ENCODE data around the gene NPHP3. TPM values are rescaled to one million over a fixed set of nuclear protein-coding genes. Genes with fewer than 3 reads are reported as not detected.

NPHP3 gene
- polyA plus RNA-seq, 1 donor from 2014 or later: 9.0 TPM

- H3K9ac ChIP-seq (ENCODE audit: low read length): peak overlapping the region; percentile 88
- no peaks in the 10 kb centered on the region for H3K36me3 ChIP-seq (ENCODE audit: insufficient read depth, low read length)
- H3K79me2 ChIP-seq (replicated peaks; ENCODE audit: insufficient read depth, low read length): peaks cover 33% of the 10 kb centered on the region
- H3K4me3 ChIP-seq (ENCODE audit: low read length): peak overlapping the region; percentile 90
- no peak overlapping the region for H3K27ac ChIP-seq (ENCODE audit: low read length)
- no peaks in the 10 kb centered on the region for H3F3A ChIP-seq (ENCODE audit: insufficient read depth, low read length, poor library complexity, severe bottlenecking)
- no peaks in the 10 kb centered on the region for H4K20me1 ChIP-seq (ENCODE audit: insufficient read depth)
- H2AFZ ChIP-seq (ENCODE audit: low read depth, low read length): no peak overlapping the region
- TF ChIP-seq SMC3 (conservative IDR thresholded peaks at IDR 0.05; ENCODE audit: poor library complexity): no peak
- no peak for TF ChIP-seq REST (IDR thresholded peaks at IDR 0.05; ENCODE audit: borderline replicate concordance)
- no peak for TF ChIP-seq CTCF (IDR thresholded peaks at IDR 0.05; ENCODE audit: poor library complexity, severe bottlenecking)
- TF ChIP-seq TAF1 (IDR thresholded peaks at IDR 0.05; ENCODE audit: low read depth): no peak
- no peak for TF ChIP-seq MXI1 (conservative IDR thresholded peaks at IDR 0.05; ENCODE audit: poor library complexity, severe bottlenecking)
- TF ChIP-seq EP300 (conservative IDR thresholded peaks at IDR 0.05; ENCODE audit: poor library complexity, severe bottlenecking): no peak
- no peak for TF ChIP-seq EZH2 (IDR thresholded peaks at IDR 0.05; ENCODE audit: borderline replicate concordance, insufficient read depth, low read length, poor library complexity, severe bottlenecking)
- TF ChIP-seq POLR2AphosphoS5 (IDR thresholded peaks at IDR 0.05): no peak
- no peak for TF ChIP-seq RAD21 (conservative IDR thresholded peaks at IDR 0.05)
- no peaks in the 10 kb centered on the region for H3K27me3 ChIP-seq (ENCODE audit: insufficient read depth, low read depth, low read length)
- H3K9me3 ChIP-seq (ENCODE audit: low read length): no peaks in the 10 kb centered on the region
- no peaks in the 10 kb centered on the region for H3K9me2 ChIP-seq (ENCODE audit: insufficient read depth, low read length)
- H3K4me2 ChIP-seq (ENCODE audit: low read length): peak overlapping the region; percentile 82
These were observed 61.1 kb downstream of the NPHP3 start for GRCh38 chr3:132661101-132661500.

GRCh38 chr3:132660811-132661070 is 61.5 kb downstream of the NPHP3 start:
- Histone ChIP-seq H3K79me2 (replicated peaks; ENCODE audit: insufficient read depth, low read length) (peaks cover 33% of the 10 kb centered on the region), H3K4me3 (ENCODE audit: low read length) (peak overlapping the region; percentile 90), H3K36me3 (ENCODE audit: insufficient read depth, low read length) (no peaks in the 10 kb centered on the region), H3K9me2 (ENCODE audit: insufficient read depth, low read length) (no peaks in the 10 kb centered on the region), H3K9ac (ENCODE audit: low read length) (peak overlapping the region; percentile 88), H3F3A (ENCODE audit: insufficient read depth, low read length, poor library complexity, severe bottlenecking) (no peaks in the 10 kb centered on the region), H3K27ac (ENCODE audit: low read length) (peak overlapping the region; percentile 77), H3K27me3 (ENCODE audit: insufficient read depth, low read depth, low read length) (no peaks in the 10 kb centered on the region), H2AFZ (ENCODE audit: low read depth, low read length) (peak overlapping the region; percentile 91), H3K9me3 (ENCODE audit: low read length) (no peaks in the 10 kb centered on the region), H3K4me2 (ENCODE audit: low read length) (peak overlapping the region; percentile 82), H4K20me1 (ENCODE audit: insufficient read depth) (no peaks in the 10 kb centered on the region)
- TF ChIP-seq RAD21 (conservative IDR thresholded peaks at IDR 0.05) (no peak), EP300 (conservative IDR thresholded peaks at IDR 0.05; ENCODE audit: poor library complexity, severe bottlenecking) (no peak), MXI1 (conservative IDR thresholded peaks at IDR 0.05; ENCODE audit: poor library complexity, severe bottlenecking) (no peak), SMC3 (conservative IDR thresholded peaks at IDR 0.05; ENCODE audit: poor library complexity) (no peak), REST (IDR thresholded peaks at IDR 0.05; ENCODE audit: borderline replicate concordance) (no peak), EZH2 (IDR thresholded peaks at IDR 0.05; ENCODE audit: borderline replicate concordance, insufficient read depth, low read length, poor library complexity, severe bottlenecking) (no peak), CTCF (IDR thresholded peaks at IDR 0.05; ENCODE audit: poor library complexity, severe bottlenecking) (no peak), POLR2AphosphoS5 (IDR thresholded peaks at IDR 0.05) (no peak), TAF1 (IDR thresholded peaks at IDR 0.05; ENCODE audit: low read depth) (no peak)
